GM12801 (cell line): ENCODE data around the gene RPH3AL.

Experiments
- TF ChIP-seq, protein P1 (sequence below): IDR thresholded peaks from one replicate; pipeline ENCODE4 v1.5.1; 2011; ENCODE audit warnings: control low read depth; ENCODE audit not compliant: insufficient read length; ENCODE audit errors: extremely low read depth

RPH3AL gene

DNA sequence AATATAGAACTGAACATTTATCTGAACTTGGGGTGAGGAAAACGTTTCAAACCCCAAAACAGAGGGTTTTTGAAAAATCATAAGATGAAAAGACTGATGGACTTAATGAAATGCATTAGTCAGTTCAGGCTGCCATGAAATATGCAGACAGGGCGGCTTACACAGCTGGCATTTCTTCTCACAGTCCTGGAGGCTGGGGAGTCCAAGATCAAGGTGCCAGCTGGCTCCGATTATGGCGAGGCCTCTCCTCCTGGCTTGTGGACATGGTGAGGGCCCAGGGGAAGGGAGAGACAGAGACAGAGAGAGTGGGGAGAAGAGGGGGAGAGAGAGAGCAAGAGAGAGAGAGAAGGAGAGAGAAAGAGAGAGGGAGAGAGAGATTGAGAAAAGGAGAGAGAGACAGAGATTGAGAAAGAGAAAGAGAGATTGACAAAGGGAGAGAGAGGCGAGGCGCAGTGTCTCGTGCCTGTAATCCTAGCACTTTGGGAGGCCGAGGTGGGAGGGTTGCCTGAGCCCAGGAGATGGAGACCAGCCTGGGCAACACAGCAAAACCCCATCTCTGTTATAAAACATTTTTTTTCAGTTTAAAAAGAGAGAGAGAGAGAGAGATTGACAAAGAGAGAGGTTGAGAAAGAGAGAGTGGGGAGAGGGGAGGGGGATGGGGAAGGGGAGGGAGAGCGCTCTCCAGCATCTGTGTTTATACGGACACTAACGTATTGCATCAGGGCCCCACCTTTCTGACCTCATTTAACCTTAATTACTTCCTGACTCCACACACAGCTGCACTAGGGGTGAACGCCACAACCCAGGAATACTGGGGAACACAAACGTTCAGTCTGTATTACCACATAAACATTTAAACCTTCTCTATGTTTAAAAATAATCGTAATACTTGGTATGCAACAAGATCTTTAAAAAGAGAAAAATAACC lies 24.6 kb upstream of the RPH3AL start:
- TF ChIP-seq, protein P1, sequence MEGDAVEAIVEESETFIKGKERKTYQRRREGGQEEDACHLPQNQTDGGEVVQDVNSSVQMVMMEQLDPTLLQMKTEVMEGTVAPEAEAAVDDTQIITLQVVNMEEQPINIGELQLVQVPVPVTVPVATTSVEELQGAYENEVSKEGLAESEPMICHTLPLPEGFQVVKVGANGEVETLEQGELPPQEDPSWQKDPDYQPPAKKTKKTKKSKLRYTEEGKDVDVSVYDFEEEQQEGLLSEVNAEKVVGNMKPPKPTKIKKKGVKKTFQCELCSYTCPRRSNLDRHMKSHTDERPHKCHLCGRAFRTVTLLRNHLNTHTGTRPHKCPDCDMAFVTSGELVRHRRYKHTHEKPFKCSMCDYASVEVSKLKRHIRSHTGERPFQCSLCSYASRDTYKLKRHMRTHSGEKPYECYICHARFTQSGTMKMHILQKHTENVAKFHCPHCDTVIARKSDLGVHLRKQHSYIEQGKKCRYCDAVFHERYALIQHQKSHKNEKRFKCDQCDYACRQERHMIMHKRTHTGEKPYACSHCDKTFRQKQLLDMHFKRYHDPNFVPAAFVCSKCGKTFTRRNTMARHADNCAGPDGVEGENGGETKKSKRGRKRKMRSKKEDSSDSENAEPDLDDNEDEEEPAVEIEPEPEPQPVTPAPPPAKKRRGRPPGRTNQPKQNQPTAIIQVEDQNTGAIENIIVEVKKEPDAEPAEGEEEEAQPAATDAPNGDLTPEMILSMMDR: no peak

- TF ChIP-seq, protein P1: no peak
Observed at GRCh38 chr17:373613-374230, 21.1 kb upstream of the RPH3AL start.

DNA sequence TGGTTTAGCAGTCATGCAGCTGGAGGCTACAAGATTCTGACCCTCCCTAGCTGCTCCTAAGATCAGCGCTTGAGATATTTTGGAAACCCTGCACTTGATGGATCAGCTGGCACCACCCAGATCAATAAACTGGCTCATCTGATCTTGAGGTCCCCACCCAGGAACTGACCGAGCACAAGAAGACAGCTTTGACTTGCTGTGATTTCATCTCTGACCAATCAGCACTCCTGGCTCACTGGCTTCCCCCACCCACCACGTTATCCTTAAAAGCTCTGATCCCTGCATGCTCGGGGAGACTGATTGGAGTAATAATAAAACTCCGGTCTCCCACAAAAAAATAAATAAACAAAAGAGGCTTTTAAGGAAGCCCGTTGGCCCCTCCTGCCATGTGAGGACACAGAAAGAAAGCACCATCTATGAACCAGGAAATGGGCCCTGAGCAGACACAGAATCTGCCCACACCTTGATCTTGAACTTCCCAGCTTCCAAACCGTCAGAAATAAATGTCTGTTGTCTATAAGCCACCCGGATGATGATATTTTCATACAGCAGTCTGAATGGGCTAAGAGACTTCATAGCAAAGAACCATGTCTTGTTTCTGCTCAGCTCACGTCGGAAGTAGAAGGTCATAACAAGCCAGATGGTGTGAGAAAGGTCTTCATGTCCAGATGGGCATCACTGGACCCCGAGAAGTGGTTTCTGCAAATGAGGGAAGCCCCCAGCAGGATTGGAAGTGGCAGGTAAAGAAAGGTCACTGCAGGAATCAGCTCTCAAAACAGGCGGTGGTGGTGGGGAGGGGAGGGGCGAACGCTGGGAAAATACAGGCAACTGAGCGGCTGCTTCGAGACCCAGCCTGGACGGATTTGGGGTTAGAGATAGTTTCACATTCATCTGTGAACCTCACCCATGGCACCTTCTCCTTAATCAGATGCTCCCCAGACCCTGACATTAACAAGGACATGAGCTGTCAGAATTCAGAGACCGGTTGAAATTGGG lies 19.8 kb upstream of the RPH3AL start:
- TF ChIP-seq, protein P1: no peak

- TF ChIP-seq, protein P1: no peak
Observed at GRCh38 chr17:371583-371982, 19.0 kb upstream of the RPH3AL start.

DNA sequence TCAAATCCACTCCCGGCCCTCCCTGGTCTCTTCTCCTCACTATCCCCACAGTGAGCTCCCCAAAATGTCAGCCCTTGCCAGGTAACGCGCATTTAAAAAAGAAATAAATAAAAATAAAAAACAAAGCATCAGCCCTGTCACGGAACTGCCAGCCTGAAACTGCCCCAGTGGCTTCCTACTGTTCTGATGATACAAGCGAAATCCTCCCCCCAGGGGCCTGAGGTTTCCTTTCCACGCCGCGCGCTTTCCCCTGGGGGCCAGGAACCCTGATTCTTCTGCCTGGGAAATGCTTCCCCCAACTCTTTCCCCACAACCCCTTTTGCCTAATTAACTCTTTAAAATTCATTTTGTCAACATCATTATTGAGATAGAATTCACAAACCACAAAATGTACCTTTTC lies 12.2 kb upstream of the RPH3AL start:
- TF ChIP-seq, protein P1: no peak

GRCh38 chr17:364308-364707 lies 11.7 kb upstream of the RPH3AL start:
- TF ChIP-seq, protein P1: no peak

- TF ChIP-seq, protein P1: no peak
Observed at GRCh38 chr17:362721-363120, 10.1 kb upstream of the RPH3AL start.
